Measurements from ENCODE around the gene TBC1D23. TPM values are rescaled to one million over a fixed set of nuclear protein-coding genes. Genes with fewer than 3 reads are reported as not detected.
"Not testable (repeated sequence)": the region's sequence is repeated elsewhere in the genome, so short reads cannot be mapped to it uniquely, and the experiment has no call there.

TBC1D23 gene
- total RNA-seq, 2 donors from 2014 or later: 37.4 to 44.2 TPM

DNA sequence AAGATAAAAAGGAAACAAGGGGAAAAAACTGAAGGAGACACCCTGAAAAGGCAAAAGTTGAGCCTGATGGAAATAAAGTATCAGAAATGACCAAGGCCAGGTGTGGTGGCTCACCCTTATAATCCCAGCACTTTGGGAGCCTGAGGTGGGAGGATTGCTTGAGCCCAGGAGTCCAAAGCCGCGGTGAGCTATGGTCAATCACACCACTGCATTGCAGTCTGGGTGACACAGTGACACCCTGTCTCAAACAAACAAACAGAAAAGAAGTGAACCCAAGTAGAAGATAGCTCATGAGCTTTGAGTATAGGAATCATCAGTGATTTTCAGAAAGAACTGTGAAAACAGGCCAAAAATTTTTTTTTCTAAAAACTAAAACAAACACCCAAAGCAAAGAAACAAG, 26.4 kb upstream of the TBC1D23 start:
- Mint-ChIP-seq H3K27me3 (peaks cover 5% of the 10 kb centered on the region), H3K27ac (peak overlapping the region; percentile 32), H3K36me3 (ENCODE audit: low read depth) (peaks cover 4% of the 10 kb centered on the region), H3K4me1 (no peaks in the 10 kb centered on the region), H3K4me3 (no peak overlapping the region)
- no peaks in the 10 kb centered on the region for H3K9me3 ChIP-seq (ENCODE audit: control insufficient read depth, low read length, poor library complexity, severe bottlenecking)
- ATAC-seq: no peak
- DNase-seq: no peak

DNA sequence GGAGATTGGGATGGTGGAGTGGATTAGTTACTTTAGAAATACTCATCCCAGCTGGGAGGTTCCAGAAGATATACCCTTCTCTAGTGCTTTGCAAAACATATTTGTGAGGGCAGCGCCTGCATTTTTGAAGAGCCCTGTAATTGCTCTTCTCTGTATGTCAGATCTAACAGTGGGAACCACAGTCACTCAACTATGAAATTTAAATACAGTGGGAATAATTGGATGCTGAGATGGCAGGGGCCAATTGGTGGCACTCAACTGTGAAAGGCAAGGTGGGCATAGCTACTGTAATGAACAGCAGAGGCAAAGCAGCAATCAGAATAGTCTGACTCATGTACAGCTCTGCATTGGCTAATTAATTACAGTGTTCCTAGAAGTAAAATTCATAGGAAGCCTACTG, 22.2 kb upstream of the TBC1D23 start:
- DNase-seq (no peak), ATAC-seq (no peak)
- Mint-ChIP-seq H3K4me1 (no peaks in the 10 kb centered on the region), H3K27me3 (peaks cover 5% of the 10 kb centered on the region), H3K4me3 (no peak overlapping the region), H3K36me3 (ENCODE audit: low read depth) (peaks cover 4% of the 10 kb centered on the region), H3K27ac (no peak overlapping the region)
- H3K9me3 ChIP-seq (ENCODE audit: control insufficient read depth, low read length, poor library complexity, severe bottlenecking): no peaks in the 10 kb centered on the region

DNA sequence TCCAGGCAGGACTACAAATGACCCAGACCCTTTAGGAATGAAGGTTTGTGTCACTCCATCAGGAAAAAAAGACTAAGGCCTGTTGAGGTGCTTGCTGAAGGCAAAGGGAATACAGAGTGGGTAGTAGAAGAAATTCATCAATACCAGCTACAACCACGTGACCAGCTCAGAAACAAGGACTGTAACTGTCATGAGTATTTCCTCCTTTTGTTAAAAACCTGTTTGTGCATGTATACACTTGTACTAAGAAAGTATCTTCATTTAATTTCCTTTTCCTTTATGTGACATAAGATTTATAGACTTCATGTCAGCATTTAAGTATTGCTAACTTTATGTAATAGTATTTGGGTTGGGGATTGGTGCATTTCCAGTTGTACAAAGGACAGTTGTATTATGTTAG, 18.3 kb upstream of the TBC1D23 start:
- not testable (repeated sequence) for H3K36me3 Mint-ChIP-seq (ENCODE audit: low read depth); H3K9me3 ChIP-seq (ENCODE audit: control insufficient read depth, low read length, poor library complexity, severe bottlenecking); H3K4me3 Mint-ChIP-seq; H3K27me3 Mint-ChIP-seq; ATAC-seq; DNase-seq; H3K27ac Mint-ChIP-seq; H3K4me1 Mint-ChIP-seq

DNA sequence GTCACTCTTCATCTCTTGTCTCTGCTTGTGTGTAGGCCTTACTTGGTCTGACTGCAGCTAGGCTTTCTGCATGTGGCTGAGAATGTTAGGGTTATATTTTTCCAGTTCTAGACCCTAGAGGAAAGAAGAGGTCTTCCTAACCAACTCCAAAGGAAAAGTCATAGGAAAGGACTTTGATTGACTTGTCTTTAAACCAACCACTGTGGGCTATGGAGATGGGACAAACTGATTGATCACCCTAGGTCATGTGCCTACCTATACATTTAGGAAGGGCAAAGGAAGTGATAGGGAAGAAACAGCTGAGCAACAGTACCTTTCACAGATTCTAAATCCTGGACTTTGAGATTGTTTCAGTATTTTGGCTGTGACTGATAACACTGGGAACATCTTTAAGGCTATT, 16.5 kb upstream of the TBC1D23 start:
- no peaks in the 10 kb centered on the region for H3K9me3 ChIP-seq (ENCODE audit: control insufficient read depth, low read length, poor library complexity, severe bottlenecking)
- DNase-seq (no peak), ATAC-seq (no peak)
- Mint-ChIP-seq H3K36me3 (ENCODE audit: low read depth) (no peaks in the 10 kb centered on the region), H3K27ac (no peak overlapping the region), H3K4me1 (no peaks in the 10 kb centered on the region), H3K4me3 (no peak overlapping the region), H3K27me3 (no peaks in the 10 kb centered on the region)

DNA sequence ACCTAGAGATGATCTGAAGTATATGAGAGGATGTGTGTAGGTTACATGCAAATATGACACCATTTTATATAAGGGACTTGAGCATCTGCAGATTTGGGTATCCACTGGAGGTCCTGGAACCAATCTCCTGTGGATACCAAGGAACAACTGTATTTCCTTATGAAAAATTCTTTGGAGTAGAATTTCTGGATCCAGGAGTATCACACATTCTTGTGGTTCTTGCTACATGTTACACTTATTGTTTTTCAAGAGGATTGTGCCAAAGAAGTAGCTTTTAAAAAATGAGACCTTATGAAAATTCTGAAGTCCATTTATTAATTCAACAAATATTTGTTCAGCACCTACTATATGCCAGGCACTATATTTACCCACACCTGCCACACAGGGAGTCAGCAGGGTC, 15.7 kb upstream of the TBC1D23 start:
- no peak for DNase-seq
- Mint-ChIP-seq H3K27me3 (no peaks in the 10 kb centered on the region), H3K4me3 (no peak overlapping the region), H3K36me3 (ENCODE audit: low read depth) (peaks cover 3% of the 10 kb centered on the region), H3K4me1 (no peaks in the 10 kb centered on the region), H3K27ac (no peak overlapping the region)
- H3K9me3 ChIP-seq (ENCODE audit: control insufficient read depth, low read length, poor library complexity, severe bottlenecking): no peaks in the 10 kb centered on the region
- no peak for ATAC-seq

DNA sequence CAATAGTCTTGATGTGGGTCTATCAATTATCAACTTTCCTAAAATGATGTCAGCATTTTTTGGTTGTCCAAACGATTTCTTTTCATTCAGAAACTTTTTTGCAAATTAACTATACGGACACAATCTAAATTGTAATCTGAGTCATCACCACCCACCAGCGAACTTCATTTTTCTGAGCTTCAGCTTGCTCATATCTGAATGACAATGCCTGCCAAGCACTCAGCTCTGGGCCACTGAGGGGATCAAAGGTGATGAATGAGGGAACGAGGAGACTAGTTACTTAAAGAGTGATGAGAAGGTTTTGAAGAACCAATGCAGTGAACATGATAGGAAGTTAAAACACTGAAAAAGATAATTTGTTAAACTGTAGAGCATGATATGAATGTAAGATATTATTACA, 14.9 kb upstream of the TBC1D23 start:
- H3K4me3 Mint-ChIP-seq: no peak overlapping the region
- no peak overlapping the region for H3K27ac Mint-ChIP-seq
- no peaks in the 10 kb centered on the region for H3K27me3 Mint-ChIP-seq
- H3K9me3 ChIP-seq (ENCODE audit: control insufficient read depth, low read length, poor library complexity, severe bottlenecking): no peaks in the 10 kb centered on the region
- DNase-seq (no peak), ATAC-seq (no peak)
- peaks cover 3% of the 10 kb centered on the region for H3K36me3 Mint-ChIP-seq (ENCODE audit: low read depth)
- H3K4me1 Mint-ChIP-seq: no peaks in the 10 kb centered on the region

DNA sequence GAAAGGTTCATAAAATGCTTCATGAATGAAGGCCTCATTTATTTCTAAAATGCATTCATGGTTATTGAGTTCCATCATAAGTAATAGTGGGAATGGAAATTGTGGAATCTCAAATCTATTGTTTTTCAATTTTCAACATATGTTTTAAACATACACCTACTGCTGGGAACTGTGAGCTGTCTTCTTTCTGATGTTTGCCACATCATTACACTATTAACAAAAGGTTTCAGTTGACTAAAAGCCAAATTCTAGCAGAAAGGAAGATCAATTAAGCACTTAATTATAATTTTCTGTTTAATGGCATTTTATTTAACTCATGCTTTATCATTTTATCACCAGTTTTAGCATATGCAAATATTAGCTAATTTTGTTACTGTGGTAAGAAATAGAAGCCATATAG, 13.8 kb upstream of the TBC1D23 start:
- H3K9me3 ChIP-seq (ENCODE audit: control insufficient read depth, low read length, poor library complexity, severe bottlenecking): no peaks in the 10 kb centered on the region
- Mint-ChIP-seq H3K27me3 (no peaks in the 10 kb centered on the region), H3K4me3 (no peak overlapping the region), H3K36me3 (ENCODE audit: low read depth) (peaks cover 4% of the 10 kb centered on the region), H3K27ac (no peak overlapping the region), H3K4me1 (no peaks in the 10 kb centered on the region)
- ATAC-seq (no peak), DNase-seq (no peak)

DNA sequence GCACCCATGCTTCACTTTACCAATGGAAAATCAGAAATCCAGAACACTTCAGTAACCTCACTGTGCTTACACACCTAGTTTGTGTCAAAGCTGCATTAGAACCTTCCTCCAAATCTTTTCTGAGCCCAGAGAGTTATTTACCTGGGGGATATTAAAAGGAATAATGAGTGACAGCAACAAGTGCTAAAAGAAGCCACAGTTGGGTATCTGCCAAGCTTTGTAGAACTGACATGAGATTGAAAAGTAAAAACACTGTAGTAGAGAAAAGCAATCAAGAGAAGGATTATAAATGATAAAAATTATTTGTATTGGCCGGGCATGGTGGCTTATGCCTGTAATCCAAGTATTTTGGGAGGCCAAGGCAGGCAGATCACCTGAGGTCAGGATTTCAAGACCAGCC, 8.8 kb upstream of the TBC1D23 start:
- H3K36me3 Mint-ChIP-seq (ENCODE audit: low read depth): peaks cover 5% of the 10 kb centered on the region
- H3K4me3 Mint-ChIP-seq: no peak overlapping the region
- H3K4me1 Mint-ChIP-seq: no peaks in the 10 kb centered on the region
- ATAC-seq (no peak), DNase-seq (no peak)
- H3K9me3 ChIP-seq (ENCODE audit: control insufficient read depth, low read length, poor library complexity, severe bottlenecking): no peaks in the 10 kb centered on the region
- no peak overlapping the region for H3K27ac Mint-ChIP-seq
- H3K27me3 Mint-ChIP-seq: no peaks in the 10 kb centered on the region

DNA sequence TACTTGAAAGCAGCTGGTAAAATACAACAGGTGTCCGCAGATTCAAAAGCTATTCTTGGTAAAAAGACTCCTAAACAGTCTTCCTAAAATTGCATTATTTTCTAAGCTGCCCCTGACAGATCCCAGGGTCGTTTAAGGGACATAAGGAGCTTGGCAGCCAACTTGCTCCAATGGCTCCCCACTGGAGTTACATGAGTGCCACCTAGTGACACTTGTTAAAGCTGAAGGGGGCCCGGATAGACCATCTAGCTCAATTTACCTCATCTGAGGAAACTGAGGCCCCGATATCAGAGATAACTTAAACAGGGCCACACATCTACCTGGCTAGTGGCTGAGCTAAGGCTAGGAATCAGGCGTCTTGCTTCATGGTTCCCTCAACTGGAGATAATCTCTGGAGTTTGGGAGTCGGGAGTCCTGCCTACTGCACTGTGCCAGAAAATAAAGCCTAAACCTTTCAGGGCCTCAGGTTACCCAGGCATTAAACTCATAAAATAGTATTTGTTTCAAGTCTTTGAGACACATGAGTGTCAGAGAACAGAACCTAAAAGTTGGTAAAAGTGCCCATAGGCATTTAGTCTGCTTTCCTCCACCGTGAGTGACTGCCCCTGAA, 6.5 kb upstream of the TBC1D23 start:
- DNase-seq (no peak), ATAC-seq (peak; percentile 62)
- Mint-ChIP-seq H3K27ac (no peak overlapping the region), H3K4me1 (no peaks in the 10 kb centered on the region), H3K4me3 (no peak overlapping the region), H3K36me3 (ENCODE audit: low read depth) (peaks cover 5% of the 10 kb centered on the region), H3K27me3 (no peaks in the 10 kb centered on the region)
- H3K9me3 ChIP-seq (ENCODE audit: control insufficient read depth, low read length, poor library complexity, severe bottlenecking): no peaks in the 10 kb centered on the region

DNA sequence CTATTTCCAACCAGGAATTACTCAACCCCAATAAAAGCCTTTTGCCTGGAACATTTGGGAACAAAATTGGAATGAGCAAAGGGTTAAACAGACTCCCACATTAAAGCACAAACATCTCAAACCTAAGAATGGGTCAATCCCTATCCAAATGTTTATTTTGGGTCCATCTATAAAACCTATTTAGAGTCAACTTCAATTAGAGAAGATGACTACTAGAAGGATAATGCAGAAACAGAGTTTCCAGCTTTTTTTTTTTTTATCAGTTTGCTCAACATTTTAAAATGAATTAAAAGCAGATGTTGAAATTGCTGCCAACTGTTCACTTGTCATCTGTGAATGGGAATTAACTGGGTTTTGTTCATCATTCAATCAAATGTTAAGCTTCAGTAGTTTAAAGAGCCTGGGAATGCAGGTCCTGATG, 4.1 kb upstream of the TBC1D23 start:
- H3K27ac Mint-ChIP-seq: peak overlapping the region; percentile 41
- no peak for ATAC-seq
- no peak overlapping the region for H3K4me3 Mint-ChIP-seq
- H3K4me1 Mint-ChIP-seq: peaks cover 17% of the 10 kb centered on the region
- H3K27me3 Mint-ChIP-seq: no peaks in the 10 kb centered on the region
- no peaks in the 10 kb centered on the region for H3K9me3 ChIP-seq (ENCODE audit: control insufficient read depth, low read length, poor library complexity, severe bottlenecking)
- peaks cover 4% of the 10 kb centered on the region for H3K36me3 Mint-ChIP-seq (ENCODE audit: low read depth)
- DNase-seq: no peak

DNA sequence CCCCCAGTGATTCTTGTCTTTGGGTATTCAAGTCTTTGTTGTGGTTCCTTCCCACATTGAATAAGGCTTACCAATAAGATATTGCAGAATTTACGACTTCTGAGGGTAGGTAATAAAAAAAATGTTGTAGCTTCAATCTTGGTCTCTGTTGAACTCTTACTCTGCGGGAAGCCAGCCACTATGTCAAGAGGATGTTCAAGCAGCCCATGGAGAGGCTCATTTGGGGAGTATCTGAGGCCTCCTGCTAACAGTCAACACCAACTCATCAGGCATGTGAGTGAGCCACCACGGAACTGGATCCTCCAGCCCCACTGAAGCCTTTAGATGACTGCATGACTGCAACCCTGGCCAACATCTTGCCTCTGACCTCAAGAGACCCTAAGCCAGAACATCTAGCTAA, 3.2 kb upstream of the TBC1D23 start:
- peak overlapping the region; percentile 41 for H3K27ac Mint-ChIP-seq
- DNase-seq: no peak
- no peak overlapping the region for H3K4me3 Mint-ChIP-seq

DNA sequence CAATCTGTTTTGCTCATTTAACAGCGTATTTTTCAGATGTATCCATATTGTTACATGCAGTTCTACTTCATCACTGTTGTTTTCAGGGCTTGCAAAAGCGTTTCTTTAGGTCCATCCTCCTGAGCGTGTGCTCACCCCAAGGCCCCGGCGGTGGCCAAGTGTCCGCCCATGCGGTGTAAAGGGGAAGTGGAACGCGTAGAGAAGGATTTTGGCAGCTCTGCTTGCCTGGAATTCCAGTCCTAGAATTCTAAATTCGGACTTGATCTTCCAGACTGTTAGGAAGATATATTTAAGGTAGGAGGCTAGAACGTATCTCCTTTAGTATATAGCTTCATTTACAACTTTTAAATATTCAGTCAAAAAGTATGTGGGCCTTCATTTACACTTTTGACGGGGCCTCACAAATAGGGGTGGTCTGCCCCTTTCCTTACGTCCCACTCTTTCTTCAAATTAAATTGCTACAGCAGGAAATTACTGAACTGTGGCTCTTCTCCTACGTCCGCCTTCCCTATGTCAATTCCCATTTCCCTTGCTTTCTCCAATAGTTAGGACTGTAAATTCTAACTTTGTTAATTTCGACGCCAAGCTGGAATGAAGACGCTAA, 609 bp upstream of the TBC1D23 start:
- Mint-ChIP-seq H3K4me1 (peaks cover 39% of the 10 kb centered on the region), H3K27me3 (no peaks in the 10 kb centered on the region), H3K4me3 (peak overlapping the region; percentile 91), H3K36me3 (ENCODE audit: low read depth) (peaks cover 2% of the 10 kb centered on the region), H3K27ac (peak overlapping the region; percentile 96)
- ATAC-seq: no peak
- DNase-seq: no peak
- H3K9me3 ChIP-seq (ENCODE audit: control insufficient read depth, low read length, poor library complexity, severe bottlenecking): no peaks in the 10 kb centered on the region

More for the DNA sequence above, 3.2 kb upstream of the TBC1D23 start:
- Mint-ChIP-seq H3K4me1 (peaks cover 22% of the 10 kb centered on the region), H3K36me3 (ENCODE audit: low read depth) (peaks cover 2% of the 10 kb centered on the region), H3K27me3 (no peaks in the 10 kb centered on the region)
- no peak for ATAC-seq
- no peaks in the 10 kb centered on the region for H3K9me3 ChIP-seq (ENCODE audit: control insufficient read depth, low read length, poor library complexity, severe bottlenecking)

DNA sequence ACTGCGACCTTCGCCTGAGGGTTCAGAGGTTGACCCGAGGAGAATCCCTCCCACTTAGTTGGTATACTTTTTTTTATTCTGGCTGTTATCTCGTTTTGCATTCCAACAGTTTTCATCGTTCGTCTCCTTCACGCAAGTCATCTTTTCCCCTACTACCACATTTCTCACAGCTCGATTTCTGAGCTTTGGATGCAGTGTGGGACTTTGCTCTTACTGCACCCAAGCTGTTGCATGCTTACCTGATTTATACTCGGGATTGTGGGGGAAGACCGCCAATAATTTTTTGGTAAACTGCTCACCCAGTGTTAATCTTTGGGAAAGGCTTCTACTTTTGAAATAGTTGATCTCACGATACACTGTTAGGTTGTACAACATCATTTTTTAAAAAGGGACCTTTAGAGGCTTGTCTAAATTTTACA, 702 bp downstream of the TBC1D23 start:
- ATAC-seq (no peak), DNase-seq (no peak)
- Mint-ChIP-seq H3K4me1 (peaks cover 39% of the 10 kb centered on the region), H3K27me3 (no peaks in the 10 kb centered on the region), H3K36me3 (ENCODE audit: low read depth) (peaks cover 2% of the 10 kb centered on the region), H3K4me3 (peak overlapping the region; percentile 91), H3K27ac (peak overlapping the region; percentile 96)
- H3K9me3 ChIP-seq (ENCODE audit: control insufficient read depth, low read length, poor library complexity, severe bottlenecking): no peaks in the 10 kb centered on the region

DNA sequence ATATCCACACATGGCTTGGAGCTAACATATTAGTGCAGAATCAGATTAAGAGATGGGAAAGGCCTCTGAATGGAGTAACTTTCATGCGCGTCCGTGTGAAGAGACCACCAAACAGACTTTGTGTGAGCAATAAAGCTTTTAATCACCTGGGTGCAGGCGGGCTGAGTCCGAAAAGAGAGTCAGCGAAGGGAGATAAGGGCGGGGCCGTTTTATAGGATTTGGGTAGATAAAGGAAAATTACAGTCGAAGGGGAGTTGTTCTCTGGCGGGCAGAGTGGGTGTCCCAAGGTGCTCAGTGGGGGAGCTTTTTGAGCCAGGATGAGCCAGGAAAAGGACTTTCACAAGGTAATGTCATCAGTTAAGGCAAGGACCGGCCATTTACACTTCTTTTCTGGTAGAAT, 2.1 kb downstream of the TBC1D23 start:
- Mint-ChIP-seq H3K4me3 (peak overlapping the region; percentile 64), H3K27ac (peak overlapping the region; percentile 96), H3K4me1 (peaks cover 41% of the 10 kb centered on the region)
- not testable (repeated sequence) for DNase-seq; H3K36me3 Mint-ChIP-seq (ENCODE audit: low read depth); H3K27me3 Mint-ChIP-seq; ATAC-seq; H3K9me3 ChIP-seq (ENCODE audit: control insufficient read depth, low read length, poor library complexity, severe bottlenecking)

All from T-helper 17 cell (primary cell).